GM18511 (cell line): Measurements from ENCODE around the gene HMGB1.
"Not testable (repeated sequence)": the region's sequence is repeated elsewhere in the genome, so short reads cannot be mapped to it uniquely, and the experiment has no call there.

Source experiments
- ATAC-seq: cut with Tn5 transposase; IDR thresholded peaks from one replicate; pipeline ENCODE4 v1.9.1; 2021; ENCODE audit warnings: mild to moderate bottlenecking, moderate library complexity; ENCODE audit not compliant: unreplicated experiment

Gene HMGB1

DNA sequence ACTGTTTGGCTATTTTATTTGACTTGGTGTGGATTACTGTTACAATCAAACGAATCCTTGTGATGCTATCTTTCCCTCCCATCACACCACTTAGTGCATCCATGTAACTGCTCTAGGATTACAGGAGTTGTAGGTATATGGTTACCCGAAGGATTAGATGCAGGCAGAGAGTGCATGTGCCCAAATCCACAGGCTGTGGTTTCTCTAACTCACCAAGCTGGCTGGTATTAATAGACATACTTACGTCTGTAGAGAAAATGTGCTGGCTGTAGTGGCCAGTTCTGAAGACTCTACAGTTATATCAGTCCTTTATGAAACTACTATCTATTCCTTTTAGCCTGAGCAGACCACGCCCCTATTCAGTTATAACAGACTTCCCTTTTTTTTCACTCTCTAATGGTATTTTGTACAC is 1.1 kb upstream of the HMGB1 start:
- no peak for ATAC-seq

DNA sequence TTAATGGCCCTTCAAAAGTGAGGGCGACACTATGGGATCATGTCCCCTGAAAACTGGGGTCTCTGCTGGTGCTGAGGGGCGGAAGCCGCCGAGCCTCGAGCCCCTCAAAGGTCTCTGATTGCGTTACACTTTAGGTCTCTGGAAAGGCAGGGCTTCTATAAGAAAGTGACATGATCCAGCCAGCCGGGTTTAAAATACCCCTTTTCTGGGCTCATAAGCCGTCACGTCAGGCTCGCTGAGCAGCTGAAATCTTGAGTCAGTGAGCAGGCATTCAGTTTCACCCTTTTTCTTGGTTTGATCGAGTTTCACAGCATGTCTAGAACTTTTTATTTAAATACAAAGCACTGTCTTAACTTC is 600 bp upstream of the HMGB1 start:
- ATAC-seq, result no peak

DNA sequence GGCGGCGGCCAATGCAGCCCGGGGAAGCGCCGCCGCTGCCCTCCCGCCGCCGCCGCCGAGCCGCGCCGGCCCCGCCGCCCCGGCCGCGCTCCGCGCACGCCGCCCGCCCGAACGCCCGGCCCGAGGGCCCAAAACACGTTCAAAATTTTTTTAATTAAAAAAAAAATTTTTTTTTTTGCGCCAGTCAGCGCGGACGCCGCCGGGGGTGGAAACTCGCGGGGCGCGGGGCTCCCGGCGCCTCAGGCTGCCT is 468 bp downstream of the HMGB1 start:
- no peak for ATAC-seq

DNA sequence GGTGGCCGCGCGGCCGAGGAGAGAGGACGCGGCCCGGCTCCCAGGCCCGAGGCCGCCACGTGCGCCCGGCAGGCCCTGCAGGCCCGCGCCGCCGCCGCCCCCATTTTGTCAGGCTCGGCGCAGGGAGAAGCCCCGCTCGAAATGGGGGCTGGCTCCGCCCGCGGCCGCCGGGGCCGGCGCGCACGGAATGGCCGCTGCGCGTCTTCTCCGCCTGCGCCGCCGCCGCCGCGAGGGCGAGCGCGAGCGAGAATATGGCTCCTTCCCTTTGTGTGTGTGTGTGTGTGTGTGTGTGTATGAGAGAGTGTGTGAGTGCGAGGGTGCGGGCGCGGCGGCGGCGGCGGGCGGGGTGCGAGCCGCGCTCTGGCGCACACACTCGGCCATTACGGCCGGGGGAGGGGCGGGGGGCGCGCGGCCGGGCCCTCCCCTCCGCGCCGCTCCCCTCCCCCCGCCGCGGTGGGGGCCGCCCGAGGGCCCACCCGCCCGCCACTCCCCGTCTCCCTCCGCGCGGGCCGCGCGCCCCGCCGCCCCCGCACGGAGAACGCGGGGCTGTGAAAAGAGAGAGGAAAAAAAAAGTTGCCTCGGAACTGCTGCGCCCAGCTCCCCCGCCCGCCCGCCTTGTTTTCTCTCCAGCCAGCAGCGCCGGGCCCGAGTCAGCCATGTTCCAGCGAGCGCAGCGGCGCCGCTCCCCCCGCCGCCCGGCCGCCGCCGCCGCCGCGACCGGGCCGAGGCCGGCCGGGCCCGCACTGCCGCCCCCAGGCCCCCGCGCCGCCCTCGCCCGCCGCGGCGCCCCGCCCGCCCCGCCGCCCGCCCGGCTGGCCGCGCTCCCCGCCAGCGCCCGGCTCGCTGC is 1.0 kb downstream of the HMGB1 start:
- ATAC-seq, result peak; percentile 35

DNA sequence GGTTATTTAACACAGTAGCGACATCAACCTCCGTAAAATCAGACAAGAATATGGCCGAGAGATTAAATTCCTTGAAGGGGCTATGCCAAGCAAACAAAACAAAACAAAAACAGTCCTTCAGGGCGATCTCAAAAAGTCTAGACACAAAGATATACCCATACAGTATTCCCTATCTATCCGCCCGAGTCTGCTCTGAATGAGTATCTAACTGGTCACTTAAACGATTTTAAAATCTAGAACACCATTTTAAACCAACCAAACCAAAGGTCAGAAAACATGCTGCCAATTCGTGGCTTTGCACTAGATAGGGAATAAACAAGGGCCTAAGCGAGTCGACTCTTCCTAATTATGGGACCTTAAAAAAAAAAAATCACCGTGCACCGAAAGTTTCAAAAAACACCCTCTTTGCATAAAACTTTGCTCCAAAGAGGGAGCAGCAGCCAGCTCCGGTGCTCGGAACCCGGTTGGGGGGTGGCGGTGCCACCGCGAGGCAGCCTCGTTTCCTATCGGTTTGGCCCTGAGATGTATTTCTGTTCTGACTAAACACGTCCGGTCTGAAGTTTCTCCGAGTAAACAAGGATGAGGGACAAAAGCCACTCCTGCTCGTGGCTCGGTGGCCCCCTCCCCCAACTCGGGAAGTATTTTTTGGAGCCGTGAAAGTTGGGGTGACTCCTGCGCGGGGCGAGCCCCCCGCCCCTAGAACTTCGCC is 1.8 kb downstream of the HMGB1 start:
- peak; percentile 40 for ATAC-seq

DNA sequence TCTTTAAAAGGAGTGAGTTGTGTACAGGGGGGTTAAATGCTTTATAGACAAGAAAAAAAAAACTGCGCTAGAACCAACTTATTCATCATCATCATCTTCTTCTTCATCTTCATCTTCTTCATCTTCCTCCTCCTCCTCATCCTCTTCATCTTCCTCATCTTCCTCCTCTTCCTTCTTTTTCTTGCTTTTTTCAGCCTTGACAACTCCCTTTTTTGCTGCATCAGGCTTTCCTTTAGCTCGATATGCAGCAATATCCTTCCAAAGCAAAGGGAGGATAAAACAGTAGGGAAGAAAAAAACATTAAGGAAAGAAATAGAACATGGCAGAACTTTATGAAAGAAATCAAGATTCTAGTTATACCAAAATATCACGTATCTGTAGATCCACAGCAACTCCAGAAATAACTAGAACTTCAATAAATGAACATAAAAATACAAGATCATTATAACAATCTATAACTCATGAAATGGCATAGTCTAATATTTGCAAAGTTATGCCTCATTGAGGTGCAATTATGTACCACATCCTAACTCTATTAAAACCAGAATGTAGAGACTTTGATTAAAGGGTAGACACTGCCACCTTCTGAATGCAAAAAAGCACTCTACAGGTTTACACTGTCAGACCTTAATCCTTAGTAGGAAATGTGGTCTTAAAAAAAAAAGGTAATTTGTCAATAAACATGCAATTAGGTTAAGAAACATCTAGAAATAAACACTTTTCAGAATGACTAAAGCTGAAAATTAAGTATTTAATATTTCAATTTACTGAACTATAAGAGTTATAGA is 4.3 kb downstream of the HMGB1 start:
- not testable (repeated sequence) for ATAC-seq

DNA sequence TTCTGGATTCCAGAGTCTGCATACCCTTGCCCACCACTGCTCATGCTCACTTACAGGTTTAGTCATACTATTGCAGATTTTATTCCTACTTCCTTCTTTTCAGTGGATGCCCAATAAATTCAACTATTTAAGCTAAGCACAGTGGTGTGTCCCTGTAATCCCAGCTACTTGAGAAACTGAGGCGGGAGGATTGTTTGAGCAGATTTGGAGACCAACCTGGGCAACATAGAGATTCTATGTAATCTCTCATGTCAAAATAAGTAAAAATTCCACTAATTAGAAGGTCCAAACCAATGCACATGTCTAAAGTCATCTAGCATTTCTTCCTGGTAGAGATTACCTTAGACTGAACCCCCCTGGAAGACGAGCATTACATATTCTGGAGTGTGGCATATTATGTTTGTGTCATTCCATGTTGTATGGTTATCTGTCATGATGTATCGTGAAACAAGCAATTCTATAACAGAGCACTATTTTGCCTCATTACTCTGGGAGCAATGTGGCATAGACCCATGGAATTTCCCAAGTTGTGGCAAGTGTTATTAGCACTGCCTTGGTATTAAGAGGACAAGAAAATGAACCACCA is 8.3 kb downstream of the HMGB1 start:
- ATAC-seq, result no peak

DNA sequence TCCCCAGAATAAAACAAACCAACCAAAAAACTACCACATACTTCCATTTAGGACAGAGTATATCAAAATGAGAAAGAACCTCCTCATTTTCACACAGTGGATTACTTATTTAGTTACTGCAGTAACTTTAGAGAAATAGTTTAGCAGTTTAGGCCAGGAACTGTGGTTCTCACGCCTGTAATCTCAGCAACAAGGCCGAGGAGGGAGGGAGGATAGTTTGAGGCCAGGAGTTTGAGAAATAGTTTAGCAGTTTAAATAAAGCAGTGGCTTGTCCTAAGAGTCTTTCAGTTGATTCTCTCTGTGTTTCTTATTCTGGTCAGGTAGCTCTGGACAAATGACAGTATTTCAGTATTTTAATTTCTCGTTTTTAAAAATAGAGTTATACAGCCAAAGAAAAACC is 9.4 kb downstream of the HMGB1 start:
- no peak for ATAC-seq

DNA sequence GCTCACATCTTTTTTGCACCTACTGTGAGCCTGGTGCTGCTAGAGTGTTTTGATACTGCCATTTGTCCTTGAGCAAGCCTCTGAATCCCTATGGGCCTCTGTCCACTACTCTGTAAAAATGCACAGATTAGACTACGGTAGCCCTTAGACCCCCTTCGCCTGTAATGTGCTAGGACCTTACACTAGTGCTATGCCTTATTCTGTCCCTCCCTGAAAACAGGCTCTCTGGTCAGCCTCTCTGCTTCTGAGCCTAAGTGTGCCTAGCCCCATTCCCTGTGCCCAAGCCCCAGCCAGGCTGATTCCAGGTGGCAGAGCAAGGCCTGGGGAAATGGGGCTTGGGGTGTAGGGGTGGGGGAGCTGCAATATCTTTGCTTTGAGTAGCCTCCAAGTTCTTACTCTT is 10.7 kb downstream of the HMGB1 start:
- no peak for ATAC-seq

DNA sequence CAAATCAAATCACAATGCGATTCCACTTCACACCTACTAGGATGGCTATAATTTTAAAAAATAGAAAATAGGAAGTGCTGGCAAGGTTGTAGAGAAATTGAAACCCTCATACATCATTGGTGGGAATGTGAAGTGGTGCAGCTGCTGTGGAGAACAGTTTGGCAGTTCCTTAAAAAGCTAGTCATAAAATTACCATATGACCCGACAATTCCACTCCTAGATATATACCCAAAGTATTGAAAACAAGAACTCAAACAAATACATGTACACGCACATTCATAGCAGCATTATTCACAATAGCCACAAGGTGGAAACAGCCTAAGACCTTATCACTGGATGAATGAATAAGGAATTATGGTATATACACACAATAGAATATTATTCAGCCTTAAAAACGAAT is 12.0 kb downstream of the HMGB1 start:
- no peak for ATAC-seq

DNA sequence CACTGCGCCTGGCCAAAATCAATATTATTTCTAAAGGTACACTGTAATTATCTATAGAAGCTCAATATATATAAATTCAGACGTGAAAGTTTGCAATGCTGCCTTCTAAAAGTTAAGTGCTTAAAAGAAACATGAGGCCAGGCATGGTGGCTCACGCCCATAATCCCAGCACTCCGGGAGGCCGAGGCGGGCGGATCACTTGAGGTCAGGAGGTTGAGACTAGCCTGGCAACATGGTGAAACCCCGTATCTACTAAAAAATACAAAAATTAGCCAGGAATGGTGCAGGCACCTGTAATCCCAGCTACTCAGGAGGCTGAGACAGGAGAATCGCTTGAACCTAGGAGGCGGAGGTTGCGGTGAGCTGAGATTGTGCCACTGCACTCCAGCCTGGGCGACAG is 14.3 kb downstream of the HMGB1 start:
- not testable (repeated sequence) for ATAC-seq

DNA sequence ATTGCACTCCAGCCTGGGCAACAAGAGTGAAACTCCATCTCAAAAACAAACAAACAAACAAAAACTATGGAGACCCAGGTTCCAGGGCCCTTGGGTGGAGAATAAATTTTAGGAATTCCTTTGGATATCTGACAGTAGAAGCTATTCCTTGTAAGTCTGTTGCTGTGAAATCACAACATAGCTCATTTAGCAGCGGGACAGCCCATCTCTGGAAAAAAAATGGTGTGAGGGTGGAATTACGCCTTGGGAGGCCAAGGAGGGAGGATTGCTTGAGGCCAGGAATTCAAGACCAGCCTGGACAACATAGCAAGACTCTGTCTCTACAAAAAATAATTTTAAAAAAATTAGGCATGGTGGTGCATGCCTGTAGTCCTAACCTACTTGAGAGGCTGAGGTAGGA is 15.7 kb downstream of the HMGB1 start:
- no peak for ATAC-seq

DNA sequence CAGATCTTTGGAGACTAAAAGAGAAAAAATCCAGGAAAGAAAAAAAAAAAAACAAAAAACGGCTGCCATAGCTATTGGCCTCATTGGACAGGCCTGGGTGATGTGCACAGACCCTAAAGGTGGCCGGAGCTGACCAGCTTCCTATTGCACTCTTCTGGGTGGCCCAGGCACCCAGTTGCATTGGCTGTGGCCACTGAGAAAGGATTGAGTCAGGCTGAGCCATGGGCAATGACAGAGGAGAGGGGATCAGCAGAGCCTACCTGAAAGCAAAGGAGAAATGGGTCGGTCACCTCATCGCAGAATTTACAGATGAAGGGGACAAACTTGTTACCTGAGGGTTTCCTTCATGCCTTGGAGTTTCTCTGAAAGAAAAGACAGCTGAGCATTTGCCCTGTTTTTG is 17.3 kb downstream of the HMGB1 start:
- no peak for ATAC-seq

DNA sequence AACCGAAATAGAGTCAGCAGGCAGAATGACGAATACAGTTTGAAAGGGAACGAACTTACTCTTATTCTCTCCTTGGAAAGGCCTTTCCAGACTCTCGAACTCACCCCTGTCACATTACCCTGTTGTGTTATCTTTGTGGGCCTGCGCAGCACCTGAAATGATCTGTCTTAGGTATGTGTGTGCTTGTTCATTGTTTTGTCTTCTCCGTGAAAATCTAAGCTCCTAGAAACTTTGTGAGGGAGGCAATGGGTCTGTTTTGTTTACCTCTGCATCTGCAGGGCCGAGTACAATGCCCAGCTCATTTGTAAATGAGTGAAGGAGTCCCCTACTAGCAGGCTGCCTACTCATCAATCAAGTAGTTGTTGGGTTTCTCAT is 19.6 kb downstream of the HMGB1 start:
- ATAC-seq, result peak; percentile 2

DNA sequence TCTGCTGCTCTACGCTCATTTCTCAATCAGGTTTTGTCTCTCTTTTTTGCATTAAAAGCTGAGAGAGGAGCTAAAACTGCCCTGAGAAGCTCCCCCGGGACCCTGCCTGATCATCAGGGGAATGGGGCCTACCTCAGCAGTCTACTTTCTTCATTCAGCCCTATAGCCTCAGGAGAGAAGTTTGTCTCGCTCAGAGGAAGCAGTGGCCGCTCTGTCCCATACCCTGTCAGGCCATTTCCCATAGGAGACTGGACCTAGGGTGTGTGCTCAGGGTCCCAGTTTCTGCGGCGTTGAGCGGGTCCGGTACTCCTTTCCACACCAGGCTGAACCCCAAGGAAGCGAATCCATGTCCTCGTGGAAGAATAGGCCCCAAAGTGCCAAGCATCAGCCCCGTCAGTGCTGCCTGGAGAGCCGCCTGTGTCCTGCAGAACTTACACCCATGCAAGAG is 21.8 kb downstream of the HMGB1 start:
- ATAC-seq, result peak; percentile 51

DNA sequence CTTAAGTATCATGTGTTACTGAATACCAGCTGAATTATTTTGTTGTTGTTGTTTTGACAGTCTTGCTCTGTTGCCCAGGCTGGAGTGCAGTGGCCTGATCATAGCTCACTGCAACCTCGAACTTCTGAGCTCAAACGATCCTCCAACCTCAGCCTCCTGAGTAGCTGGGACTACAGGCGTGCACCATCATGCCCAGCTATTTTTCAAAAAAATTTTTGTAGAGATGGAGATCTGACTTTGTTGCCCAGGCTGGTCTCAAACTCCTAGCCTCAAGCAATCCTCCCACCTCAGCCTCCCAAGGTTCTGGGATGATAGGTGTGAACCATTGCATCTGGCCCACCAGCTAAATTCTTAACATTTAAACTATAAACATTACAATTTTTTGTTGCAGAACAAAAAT is 22.2 kb downstream of the HMGB1 start:
- not testable (repeated sequence) for ATAC-seq

DNA sequence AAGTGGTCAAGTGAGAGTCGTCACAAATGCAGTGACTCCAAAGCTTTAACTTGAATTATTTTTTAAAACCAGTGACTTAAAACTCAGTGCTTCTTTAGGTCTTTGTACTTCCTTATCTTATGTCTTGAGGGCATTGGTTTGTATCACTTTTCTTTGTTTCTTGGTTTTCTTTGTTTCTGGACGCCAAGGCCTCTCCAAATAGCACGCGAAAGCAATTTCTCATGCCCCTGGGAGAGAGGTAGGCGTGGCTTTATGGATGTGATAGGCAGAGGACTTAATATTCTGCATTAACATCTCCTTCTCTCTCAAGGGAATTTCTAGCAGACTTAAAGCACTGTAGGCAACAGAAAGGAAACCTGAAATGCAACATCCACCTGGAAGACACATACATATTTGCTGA is 22.8 kb downstream of the HMGB1 start:
- ATAC-seq, result no peak

DNA sequence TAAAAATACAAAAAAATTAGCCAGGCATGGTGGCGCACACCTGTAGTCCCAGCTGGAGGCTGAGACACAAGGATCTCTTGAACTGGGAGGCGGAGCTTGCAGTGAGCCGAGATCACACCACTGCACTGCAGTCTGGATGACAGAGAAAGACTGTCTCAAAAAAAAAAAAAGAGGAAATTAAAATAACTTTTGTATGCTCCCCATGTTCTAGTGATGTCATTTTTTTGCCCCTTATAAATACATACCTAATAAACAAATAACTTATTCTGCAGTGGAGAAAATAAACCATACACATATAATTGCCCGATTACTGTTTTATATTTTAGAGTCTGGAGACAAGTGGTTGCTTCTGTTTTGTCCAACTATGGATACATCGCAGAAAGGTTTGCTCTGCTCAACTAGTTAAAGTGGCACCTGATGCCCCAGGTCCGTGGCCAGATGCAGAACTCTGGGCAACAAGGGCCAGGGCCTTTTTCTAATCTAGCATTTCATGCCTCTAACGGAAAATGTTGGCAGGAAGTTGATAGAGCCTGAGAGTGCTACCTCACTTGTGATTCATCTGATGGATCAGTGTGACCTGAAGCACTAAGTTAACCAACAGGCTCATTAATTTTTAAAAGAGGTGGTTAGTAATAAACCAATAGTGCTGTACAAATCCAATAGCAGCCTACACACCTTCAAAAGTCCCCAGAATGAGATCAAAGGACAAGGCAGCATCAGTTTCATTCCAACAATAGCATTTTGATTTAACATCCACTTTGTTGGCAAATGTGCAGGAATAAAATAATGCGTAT is 24.6 kb downstream of the HMGB1 start:
- peak; percentile 32 for ATAC-seq

DNA sequence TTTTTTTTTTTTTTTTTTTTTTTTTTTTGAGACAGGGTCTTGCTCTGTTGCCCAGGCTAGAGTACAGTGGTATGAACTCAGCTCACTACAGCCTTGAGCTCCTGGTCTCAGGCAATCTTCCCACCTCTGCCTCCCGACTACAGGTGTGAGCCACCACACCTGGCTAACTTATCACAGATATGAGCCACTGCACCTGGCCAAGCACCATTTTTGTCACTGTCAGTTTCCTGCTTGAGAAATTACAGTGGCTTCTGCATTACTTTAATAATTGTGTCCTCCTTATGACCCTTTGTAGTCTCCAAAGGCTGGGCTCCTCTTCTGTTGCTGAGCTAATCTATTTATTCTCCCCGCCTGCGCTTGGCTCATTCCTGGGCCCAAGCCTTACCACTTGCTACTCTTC is 27.4 kb downstream of the HMGB1 start:
- no peak for ATAC-seq

DNA sequence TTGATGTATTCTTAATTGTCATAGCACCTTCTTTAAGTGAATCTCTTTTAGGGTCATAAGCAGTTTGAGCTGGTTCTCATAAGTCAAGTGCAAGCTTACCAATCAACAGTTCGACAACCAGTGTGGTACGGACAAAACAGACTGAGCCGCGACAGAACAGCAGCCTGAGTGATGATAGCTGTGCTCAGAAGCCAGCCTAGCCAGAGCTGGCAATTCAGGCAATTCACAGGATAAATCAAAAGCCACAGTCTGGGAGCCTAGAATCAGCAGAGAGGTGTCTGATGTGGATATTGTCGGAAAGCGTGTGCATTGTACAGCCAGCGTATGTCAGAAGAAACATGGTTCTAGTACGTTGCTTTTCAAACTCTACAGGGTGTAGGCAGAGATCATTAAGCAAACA is 28.6 kb downstream of the HMGB1 start:
- ATAC-seq, result no peak

DNA sequence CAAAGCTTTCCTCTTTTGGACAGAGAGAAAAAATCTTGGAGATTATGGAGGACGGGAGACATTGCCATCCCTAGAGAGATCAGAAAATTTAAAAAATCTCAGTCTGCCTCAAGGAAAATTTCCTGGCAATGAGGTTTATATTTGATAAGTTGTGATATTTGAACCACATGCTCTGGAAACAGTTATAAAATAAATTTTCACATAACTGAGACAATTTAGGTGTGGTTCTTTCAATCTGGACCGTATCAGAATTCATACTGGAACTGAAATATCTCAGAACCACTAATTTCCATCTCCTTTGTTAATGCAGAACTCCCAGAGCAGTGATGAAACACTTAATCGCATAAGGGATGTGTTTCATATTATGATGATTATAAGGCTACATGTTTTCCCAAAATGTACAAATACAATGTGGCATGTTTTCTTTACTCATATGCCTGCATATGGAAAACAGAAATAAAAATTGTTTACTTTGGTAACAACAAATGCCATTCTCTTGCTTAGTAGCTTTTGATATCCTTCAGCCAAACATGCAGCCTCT is 29.8 kb downstream of the HMGB1 start:
- ATAC-seq, result no peak
